Measurements from ENCODE around the gene GINS2.

Gene GINS2

GRCh38 chr16:85645021-85645589 is 43.6 kb downstream of the GINS2 start:
- Histone ChIP-seq H2AFZ (ENCODE audit: low read length) (no peak overlapping the region), H3K36me3 (ENCODE audit: insufficient read depth, low read length) (peaks cover 100% of the 10 kb centered on the region; the same call in 1 of the 2 replicates), H3K4me3 (ENCODE audit: low read length, poor library complexity, severe bottlenecking) (no peak overlapping the region), H3F3A (ENCODE audit: low read depth) (no peaks in the 10 kb centered on the region), H3K4me2 (ENCODE audit: low read depth, low read length, poor library complexity, severe bottlenecking) (no peak overlapping the region), H4K20me1 (ENCODE audit: insufficient read depth, low read length, poor library complexity, severe bottlenecking) (peaks cover 98% of the 10 kb centered on the region), H3K27me3 (ENCODE audit: insufficient read depth, low read length, poor library complexity, severe bottlenecking) (no peaks in the 10 kb centered on the region), H3K9ac (ENCODE audit: low read depth, low read length, poor library complexity, severe bottlenecking) (no peak overlapping the region), H3K4me1 (ENCODE audit: insufficient read depth, low read length, poor library complexity, severe bottlenecking) (no peaks in the 10 kb centered on the region), H3K9me3 (ENCODE audit: insufficient read depth, low read depth, low read length) (no peaks in the 10 kb centered on the region), H3K79me2 (ENCODE audit: insufficient read depth, low read length) (peaks cover 98% of the 10 kb centered on the region), H3K9me2 (replicated peaks; ENCODE audit: low read depth, low read length) (no peaks in the 10 kb centered on the region)
- TF ChIP-seq CTCF (conservative IDR thresholded peaks at IDR 0.05; ENCODE audit: low read length), result no peak

- Histone ChIP-seq H4K20me1 (ENCODE audit: insufficient read depth, low read length, poor library complexity, severe bottlenecking) (peaks cover 99% of the 10 kb centered on the region), H3K79me2 (ENCODE audit: insufficient read depth, low read length) (peaks cover 100% of the 10 kb centered on the region), H2AFZ (ENCODE audit: low read length) (no peak overlapping the region), H3K4me1 (ENCODE audit: insufficient read depth, low read length, poor library complexity, severe bottlenecking) (no peaks in the 10 kb centered on the region), H3K27me3 (ENCODE audit: insufficient read depth, low read length, poor library complexity, severe bottlenecking) (no peaks in the 10 kb centered on the region), H3K4me3 (ENCODE audit: low read length, poor library complexity, severe bottlenecking) (no peak overlapping the region), H3K9ac (ENCODE audit: low read depth, low read length, poor library complexity, severe bottlenecking) (no peak overlapping the region), H3K4me2 (ENCODE audit: low read depth, low read length, poor library complexity, severe bottlenecking) (no peak overlapping the region), H3K9me2 (replicated peaks; ENCODE audit: low read depth, low read length) (no peaks in the 10 kb centered on the region), H3F3A (ENCODE audit: low read depth) (no peaks in the 10 kb centered on the region), H3K36me3 (ENCODE audit: insufficient read depth, low read length) (peaks cover 100% of the 10 kb centered on the region; the same call in 1 of the 2 replicates), H3K9me3 (ENCODE audit: insufficient read depth, low read depth, low read length) (no peaks in the 10 kb centered on the region)
- no peak for TF ChIP-seq EZH2phosphoT487 (IDR thresholded peaks at IDR 0.05; ENCODE audit: borderline replicate concordance)
- TF ChIP-seq CTCF (conservative IDR thresholded peaks at IDR 0.05; ENCODE audit: low read length), result no peak
These were observed 44.6 kb downstream of the GINS2 start for GRCh38 chr16:85644093-85644712.

GRCh38 chr16:85643631-85644030 is 45.1 kb downstream of the GINS2 start:
- Histone ChIP-seq H3K9me3 (ENCODE audit: insufficient read depth, low read depth, low read length) (no peaks in the 10 kb centered on the region), H3K4me2 (ENCODE audit: low read depth, low read length, poor library complexity, severe bottlenecking) (no peak overlapping the region), H3K9ac (ENCODE audit: low read depth, low read length, poor library complexity, severe bottlenecking) (no peak overlapping the region), H2AFZ (ENCODE audit: low read length) (no peak overlapping the region), H3F3A (ENCODE audit: low read depth) (no peaks in the 10 kb centered on the region), H3K4me3 (ENCODE audit: low read length, poor library complexity, severe bottlenecking) (no peak overlapping the region), H4K20me1 (ENCODE audit: insufficient read depth, low read length, poor library complexity, severe bottlenecking) (peaks cover 99% of the 10 kb centered on the region), H3K27me3 (ENCODE audit: insufficient read depth, low read length, poor library complexity, severe bottlenecking) (no peaks in the 10 kb centered on the region), H3K9me2 (replicated peaks; ENCODE audit: low read depth, low read length) (no peaks in the 10 kb centered on the region), H3K36me3 (ENCODE audit: insufficient read depth, low read length) (peaks cover 99% of the 10 kb centered on the region; the same call in 1 of the 2 replicates), H3K79me2 (ENCODE audit: insufficient read depth, low read length) (peaks cover 100% of the 10 kb centered on the region), H3K4me1 (ENCODE audit: insufficient read depth, low read length, poor library complexity, severe bottlenecking) (no peaks in the 10 kb centered on the region)
- TF ChIP-seq CTCF (conservative IDR thresholded peaks at IDR 0.05; ENCODE audit: low read length) (no peak), EZH2phosphoT487 (IDR thresholded peaks at IDR 0.05; ENCODE audit: borderline replicate concordance) (no peak)
